Measurements from ENCODE around the gene ARL17A.
"Not testable (repeated sequence)": the region's sequence is repeated elsewhere in the genome, so short reads cannot be mapped to it uniquely, and the experiment has no call there.

Gene ARL17A

GRCh38 chr17:46579083-46580075, at the start of gene ARL17A:
ARL17A (minus strand) TSS chr17:46579691; CDS start chr17:46576322, 3,369 bp downstream.
- not testable (repeated sequence) for H3K4me3 ChIP-seq (ENCODE audit: low read depth, low read length); DNase-seq (ENCODE audit: low read depth)

- H3K4me3 ChIP-seq (ENCODE audit: low read depth, low read length); DNase-seq (ENCODE audit: low read depth): not testable (repeated sequence)
These were observed 49.4 kb upstream of the ARL17A start for GRCh38 chr17:46628753-46629436.

GRCh38 chr17:46627452-46627851, 48.0 kb upstream of the ARL17A start:
- H3K4me3 ChIP-seq (ENCODE audit: low read depth, low read length); DNase-seq (ENCODE audit: low read depth): not testable (repeated sequence)

GRCh38 chr17:46624726-46625125, 45.2 kb upstream of the ARL17A start:
- DNase-seq (ENCODE audit: low read depth); H3K4me3 ChIP-seq (ENCODE audit: low read depth, low read length): not testable (repeated sequence)

- not testable (repeated sequence) for H3K4me3 ChIP-seq (ENCODE audit: low read depth, low read length)
These were observed 44.3 kb upstream of the ARL17A start for GRCh38 chr17:46623790-46624189.

GRCh38 chr17:46618975-46619374, 39.5 kb upstream of the ARL17A start:
- H3K4me3 ChIP-seq (ENCODE audit: low read depth, low read length); DNase-seq (ENCODE audit: low read depth): not testable (repeated sequence)

More at GRCh38 chr17:46623790-46624189, 44.3 kb upstream of the ARL17A start:
- not testable (repeated sequence) for DNase-seq (ENCODE audit: low read depth)

GRCh38 chr17:46617121-46617520, 37.6 kb upstream of the ARL17A start:
- DNase-seq (ENCODE audit: low read depth); H3K4me3 ChIP-seq (ENCODE audit: low read depth, low read length): not testable (repeated sequence)

GRCh38 chr17:46613876-46614275, 34.4 kb upstream of the ARL17A start:
- not testable (repeated sequence) for H3K4me3 ChIP-seq (ENCODE audit: low read depth, low read length)

GRCh38 chr17:46611304-46611703, 31.8 kb upstream of the ARL17A start:
- not testable (repeated sequence) for DNase-seq (ENCODE audit: low read depth); H3K4me3 ChIP-seq (ENCODE audit: low read depth, low read length)

More at GRCh38 chr17:46613876-46614275, 34.4 kb upstream of the ARL17A start:
- DNase-seq (ENCODE audit: low read depth) = not testable (repeated sequence)

- not testable (repeated sequence) for H3K4me3 ChIP-seq (ENCODE audit: low read depth, low read length); DNase-seq (ENCODE audit: low read depth)
These were observed 23.6 kb upstream of the ARL17A start for GRCh38 chr17:46603125-46603524.

GRCh38 chr17:46600767-46601166, 21.3 kb upstream of the ARL17A start:
- not testable (repeated sequence) for DNase-seq (ENCODE audit: low read depth); H3K4me3 ChIP-seq (ENCODE audit: low read depth, low read length)

GRCh38 chr17:46598344-46598931, 18.9 kb upstream of the ARL17A start:
- H3K4me3 ChIP-seq (ENCODE audit: low read depth, low read length); DNase-seq (ENCODE audit: low read depth): not testable (repeated sequence)

- H3K4me3 ChIP-seq (ENCODE audit: low read depth, low read length); DNase-seq (ENCODE audit: low read depth): not testable (repeated sequence)
These were observed 11.8 kb upstream of the ARL17A start for GRCh38 chr17:46591332-46591731.

GRCh38 chr17:46590157-46591146, 11.0 kb upstream of the ARL17A start, which contains the start of gene NSF:
NSF (plus strand) TSS chr17:46590669; CDS start chr17:46590776, 107 bp downstream.
- DNase-seq (ENCODE audit: low read depth); H3K4me3 ChIP-seq (ENCODE audit: low read depth, low read length): not testable (repeated sequence)

GRCh38 chr17:46585444-46585843, 6.0 kb upstream of the ARL17A start:
- not testable (repeated sequence) for H3K4me3 ChIP-seq (ENCODE audit: low read depth, low read length); DNase-seq (ENCODE audit: low read depth)

GRCh38 chr17:46580082-46580481, 591 bp upstream of the ARL17A start:
- DNase-seq (ENCODE audit: low read depth); H3K4me3 ChIP-seq (ENCODE audit: low read depth, low read length): not testable (repeated sequence)

- DNase-seq (ENCODE audit: low read depth); H3K4me3 ChIP-seq (ENCODE audit: low read depth, low read length): not testable (repeated sequence)
These were observed 7.7 kb downstream of the ARL17A start for GRCh38 chr17:46571796-46572195.

- not testable (repeated sequence) for H3K4me3 ChIP-seq (ENCODE audit: low read depth, low read length); DNase-seq (ENCODE audit: low read depth)
These were observed 12.5 kb downstream of the ARL17A start for GRCh38 chr17:46566980-46567379.

Data from NB4 (cell line).